SK-N-SH (cell line): ENCODE measurements around the gene FABP2. TPM values are rescaled to one million over a fixed set of nuclear protein-coding genes. Genes with fewer than 3 reads are reported as not detected.

Source experiments
- CTCF ChIA-PET: fragments of 300-600, 350-600 bp; formaldehyde crosslinking; extraction: SDS; loops from one replicate; lab custom pipeline; 2021; lab: Yijun Ruan, JAX
- POLR2A ChIA-PET: fragments of 350-600 bp; sonication (Branson Sonifier 250); formaldehyde crosslinking; extraction: SDS; loops from one replicate; lab custom pipeline; 2020; ENCODE audit warnings: antibody characterized with exemption, inconsistent platforms; lab: Yijun Ruan, JAX
- DNase-seq: peaks from one replicate; pipeline ENCODE4 v3.0.0; 2012
- H2AFZ ChIP-seq: fragments of 200-600 bp; sonication (generic); 2 replicates; pipeline ENCODE4 v1.8.1; 2016; ENCODE audit warnings: antibody characterized with exemption, mild to moderate bottlenecking, low read depth
- H3F3A ChIP-seq: fragments of 200-600 bp; sonication (generic); replicated peaks from 2 replicates; pipeline ENCODE3; 2016; ENCODE audit warnings: antibody characterized with exemption, mild to moderate bottlenecking; ENCODE audit not compliant: insufficient read depth
- H3K27ac ChIP-seq, 2 experiments: fragments of 200-500 bp in 1 of 2; fragments of 200-600 bp in 1 of 2; sonication (Bioruptor generic) in 1 of 2; sonication (generic), shearing (Covaris generic) in 1 of 2; 2 replicates each; pipeline versions ENCODE4 v1.5.1 to v1.6.1; 2014 to 2016; ENCODE audit warnings: low read depth in 2 of 2, inconsistent platforms in 1 of 2, low read length in 1 of 2, mild to moderate bottlenecking in 1 of 2, mixed read lengths in 1 of 2
- H3K27me3 ChIP-seq: fragments of 200-600 bp; sonication (generic), shearing (Covaris generic); 2 replicates; pipeline ENCODE4 v1.6.1; 2016; ENCODE audit warnings: mixed run types; ENCODE audit not compliant: insufficient read depth
- H3K36me3 ChIP-seq, 2 experiments: fragments of 200-500 bp in 1 of 2; fragments of 200-600 bp in 1 of 2; sonication (Bioruptor generic) in 1 of 2; sonication (generic) in 1 of 2; replicated peaks in 1 of 2; 2 replicates each; pipeline versions ENCODE3 to v1.5.1; 2014 to 2016; ENCODE audit warnings: low read length in 1 of 2, mild to moderate bottlenecking in 1 of 2; ENCODE audit not compliant: insufficient read depth in 2 of 2, control insufficient read depth in 1 of 2
- H3K4me1 ChIP-seq, 2 experiments: fragments of 200-500 bp in 1 of 2; fragments of 200-600 bp in 1 of 2; sonication (Bioruptor generic) in 1 of 2; sonication (generic), shearing (Covaris generic) in 1 of 2; 2 replicates each; pipeline versions ENCODE4 v1.5.1 to v1.6.1; 2014 to 2016; ENCODE audit warnings: low read depth in 1 of 2, low read length in 1 of 2, mixed run types in 1 of 2; ENCODE audit not compliant: insufficient read depth in 2 of 2, control insufficient read depth in 1 of 2
- H3K4me2 ChIP-seq: fragments of 200-600 bp; sonication (generic), shearing (Covaris generic); 2 replicates; pipeline ENCODE4 v1.6.1; 2017; ENCODE audit warnings: mixed run types
- H3K4me3 ChIP-seq, 2 experiments: fragments of 200-500 bp in 1 of 2; fragments of 200-600 bp in 1 of 2; sonication (Bioruptor generic) in 1 of 2; sonication (generic), shearing (Covaris generic) in 1 of 2; 2 replicates each; pipeline versions ENCODE4 v1.5.1 to v1.8.1; 2014 to 2016; ENCODE audit warnings: low read depth in 2 of 2, inconsistent platforms in 1 of 2, low read length in 1 of 2, mild to moderate bottlenecking in 1 of 2, mixed read lengths in 1 of 2, moderate library complexity in 1 of 2
- H3K79me2 ChIP-seq: fragments of 200-600 bp; sonication (generic); 2 replicates; pipeline ENCODE4 v1.8.1; 2017; ENCODE audit warnings: mild to moderate bottlenecking; ENCODE audit not compliant: insufficient read depth
- H3K9ac ChIP-seq: fragments of 200-600 bp; sonication (generic); 2 replicates; pipeline ENCODE4 v1.6.1; 2017; ENCODE audit warnings: mixed run types
- H3K9me2 ChIP-seq: fragments of 200-600 bp; sonication (generic); 2 replicates; pipeline ENCODE4 v1.6.1; 2017; ENCODE audit warnings: mixed run types
- H3K9me3 ChIP-seq: fragments of 200-600 bp; sonication (generic); 2 replicates; pipeline ENCODE4 v1.6.1; 2017; ENCODE audit warnings: mixed run types, mild to moderate bottlenecking, moderate library complexity
- H4K20me1 ChIP-seq: fragments of 200-600 bp; sonication (generic); 2 replicates; pipeline ENCODE4 v1.6.1; 2017; ENCODE audit warnings: mild to moderate bottlenecking, mixed run types; ENCODE audit not compliant: insufficient read depth
- CHD2 ChIP-seq: fragments of 150-350 bp; IDR thresholded peaks from 2 replicates; pipeline ENCODE4 v1.6.1; 2018; ENCODE audit warnings: low read length; ENCODE audit not compliant: partially characterized antibody
- EP300 ChIP-seq, 2 experiments: IDR thresholded peaks; 2 replicates each; pipeline versions ENCODE4 v1.4.0 to v1.6.1; 2012; ENCODE audit warnings: borderline replicate concordance in 1 of 2, low read depth in 1 of 2, low read length in 1 of 2
- FOXM1 ChIP-seq: IDR thresholded peaks from 2 replicates; pipeline ENCODE4 v1.4.0; 2012; ENCODE audit warnings: low read depth, mild to moderate bottlenecking
- GATA2 ChIP-seq: sonication (generic); formaldehyde crosslinking; IDR thresholded peaks from 2 replicates; pipeline ENCODE4 v1.5.0; 2020; ENCODE audit warnings: mild to moderate bottlenecking, missing genetic modification reagents
- JUND ChIP-seq: IDR thresholded peaks from 2 replicates; pipeline ENCODE4 v1.4.0; 2012
- MEF2A ChIP-seq: IDR thresholded peaks from 2 replicates; pipeline ENCODE4 v1.4.0; 2012; ENCODE audit warnings: low read depth, borderline replicate concordance
- MXI1 ChIP-seq: IDR thresholded peaks from 2 replicates; pipeline ENCODE4 v1.6.1; 2012; ENCODE audit warnings: mild to moderate bottlenecking, low read depth, low read length, improper control_type of control experiment
- NFIC ChIP-seq: IDR thresholded peaks from 2 replicates; pipeline ENCODE4 v1.4.0; 2012; ENCODE audit warnings: borderline replicate concordance
- NRF1 ChIP-seq: IDR thresholded peaks from 2 replicates; pipeline ENCODE4 v1.6.1; 2012; ENCODE audit warnings: low read depth, mild to moderate bottlenecking, low read length
- POLR2AphosphoS5 ChIP-seq: IDR thresholded peaks from 2 replicates; pipeline ENCODE4 v1.6.1; 2012; ENCODE audit warnings: low read depth, low read length
- RFX5 ChIP-seq: IDR thresholded peaks from 2 replicates; pipeline ENCODE4 v1.6.1; 2012; ENCODE audit warnings: mild to moderate bottlenecking, improper control_type of control experiment, low read length
- TAF1 ChIP-seq: IDR thresholded peaks from 2 replicates; pipeline ENCODE4 v1.6.1; 2012; ENCODE audit warnings: low read depth, mild to moderate bottlenecking, low read length, moderate library complexity, borderline replicate concordance
- YY1 ChIP-seq: IDR thresholded peaks from 2 replicates; pipeline ENCODE4 v1.4.0; 2012; ENCODE audit warnings: low read depth, mild to moderate bottlenecking
- WGBS: methylation state at CpG from one replicate; pipeline ENCODE4 v1.1.6; 2017; ENCODE audit warnings: low lambda C conversion rate; 5-methylcytosine and 5-hydroxymethylcytosine counted together
- polyA plus RNA-seq, 3 experiments: library from polyadenylated mRNA; depleted of rRNA; stranded (reverse); fragments of >200 nt; gene quantifications; 2 replicates each; pipeline ENCODE4 v1.2.3, GENCODE V29; 2012
- TF ChIP-seq, protein P1 (sequence below): fragments of 200-600 bp; sonication (generic); IDR thresholded peaks from 2 replicates; pipeline ENCODE4 v1.6.1; 2017; ENCODE audit warnings: antibody characterized with exemption, mild to moderate bottlenecking, moderate library complexity
- TF ChIP-seq, protein P2 (sequence below): IDR thresholded peaks from 2 replicates; pipeline ENCODE4 v1.4.0; 2012; ENCODE audit warnings: low read depth, borderline replicate concordance
- TF ChIP-seq, protein P3 (sequence below): IDR thresholded peaks from 2 replicates; pipeline ENCODE4 v1.4.0; 2012; ENCODE audit warnings: low read depth
- TF ChIP-seq, protein P4 (sequence below): IDR thresholded peaks from 2 replicates; pipeline ENCODE4 v1.4.0; 2012; ENCODE audit warnings: low read depth, borderline replicate concordance

The FABP2 gene
- polyA plus RNA-seq, 1 of the 3 experiments (the other 2 are of a cell fraction) = not detected

DNA sequence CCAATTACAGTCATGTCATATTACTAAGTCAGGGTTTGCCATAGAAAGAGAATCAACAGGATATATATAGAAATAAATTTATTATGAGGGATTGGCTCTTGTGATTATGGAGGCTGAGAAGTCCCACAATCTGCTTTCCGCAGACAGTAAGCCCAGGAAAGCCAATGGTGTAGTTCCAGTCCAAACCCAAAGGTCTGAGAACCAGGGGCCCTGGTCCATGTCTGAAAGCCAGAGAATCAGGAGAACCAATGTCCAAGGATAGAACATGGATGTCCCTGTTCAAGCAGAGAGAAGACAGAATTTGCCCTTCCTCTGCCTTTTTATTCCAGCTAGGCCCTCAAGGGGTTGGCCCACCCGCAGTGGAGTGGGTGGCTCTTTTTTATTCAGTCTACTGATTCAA, 25.6 kb downstream of the FABP2 start:
- Histone ChIP-seq H3K9me3 (no peaks in the 10 kb centered on the region), H4K20me1 (no peaks in the 10 kb centered on the region), H3K9me2 (no peaks in the 10 kb centered on the region), H3K27ac (no peak overlapping the region), H3K79me2 (peaks cover 38% of the 10 kb centered on the region), H2AFZ (no peak overlapping the region), H3F3A (peaks cover 21% of the 10 kb centered on the region), H3K4me3 (no peak overlapping the region), H3K4me1 (peaks cover 0 to 7% of the 10 kb centered on the region in 2 experiments; a peak in 2 of 4 replicates), H3K27me3 (no peaks in the 10 kb centered on the region), H3K36me3 (peaks cover 51 to 59% of the 10 kb centered on the region in 2 experiments), H3K4me2 (no peak overlapping the region), H3K9ac (no peak overlapping the region)
- ChIA-PET CTCF (no interaction called here), POLR2A (no interaction called here)
- 96% methylated on average over 2 of the region's 2 CpGs for WGBS
- no peak for DNase-seq
- no peak for TF ChIP-seq MXI1

DNA sequence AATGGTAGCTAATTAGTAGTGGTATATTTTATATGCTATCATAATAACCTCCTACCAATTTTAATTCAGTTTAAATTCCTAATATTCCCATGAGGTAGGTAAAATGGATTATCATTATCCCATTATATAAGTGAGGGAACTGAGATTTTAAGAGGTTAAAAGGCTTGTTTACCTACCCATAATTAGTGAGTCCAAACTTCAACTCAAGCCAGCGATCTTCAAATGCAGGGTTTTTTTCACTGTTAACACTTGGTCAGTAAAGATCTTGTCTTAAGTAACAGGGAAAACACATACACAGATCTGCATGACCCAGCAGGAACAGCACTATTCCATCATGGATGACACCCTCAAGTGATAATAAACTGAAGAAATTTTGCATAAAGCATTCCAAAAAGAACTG, 31.3 kb downstream of the FABP2 start:
- no peaks in the 10 kb centered on the region for H3K27me3 ChIP-seq
- POLR2A ChIA-PET = interaction anchor here (1.0 kb wide), 1 partner anchor 9 kb away, joined by 3 read pairs; no protein-coding TSS in a partner anchor
- TF ChIP-seq, protein P1, sequence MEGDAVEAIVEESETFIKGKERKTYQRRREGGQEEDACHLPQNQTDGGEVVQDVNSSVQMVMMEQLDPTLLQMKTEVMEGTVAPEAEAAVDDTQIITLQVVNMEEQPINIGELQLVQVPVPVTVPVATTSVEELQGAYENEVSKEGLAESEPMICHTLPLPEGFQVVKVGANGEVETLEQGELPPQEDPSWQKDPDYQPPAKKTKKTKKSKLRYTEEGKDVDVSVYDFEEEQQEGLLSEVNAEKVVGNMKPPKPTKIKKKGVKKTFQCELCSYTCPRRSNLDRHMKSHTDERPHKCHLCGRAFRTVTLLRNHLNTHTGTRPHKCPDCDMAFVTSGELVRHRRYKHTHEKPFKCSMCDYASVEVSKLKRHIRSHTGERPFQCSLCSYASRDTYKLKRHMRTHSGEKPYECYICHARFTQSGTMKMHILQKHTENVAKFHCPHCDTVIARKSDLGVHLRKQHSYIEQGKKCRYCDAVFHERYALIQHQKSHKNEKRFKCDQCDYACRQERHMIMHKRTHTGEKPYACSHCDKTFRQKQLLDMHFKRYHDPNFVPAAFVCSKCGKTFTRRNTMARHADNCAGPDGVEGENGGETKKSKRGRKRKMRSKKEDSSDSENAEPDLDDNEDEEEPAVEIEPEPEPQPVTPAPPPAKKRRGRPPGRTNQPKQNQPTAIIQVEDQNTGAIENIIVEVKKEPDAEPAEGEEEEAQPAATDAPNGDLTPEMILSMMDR = no peak
- TF ChIP-seq EP300 (IDR thresholded peaks at IDR 0.05; ENCODE audit: borderline replicate concordance in 1 of 2, low read depth in 1 of 2, low read length in 1 of 2) = no peak
- no peak for TF ChIP-seq TAF1
- H4K20me1 ChIP-seq = no peaks in the 10 kb centered on the region
- no peak overlapping the region for H2AFZ ChIP-seq
- no peaks in the 10 kb centered on the region for H3K79me2 ChIP-seq
- H3K9ac ChIP-seq = no peak overlapping the region
- CTCF ChIA-PET = interaction anchor here (1.2 to 6.2 kb wide), 3 partner anchors 243 to 310 kb away, joined by 3 to 36 read pairs (median 9); no protein-coding TSS in a partner anchor
- H3K9me2 ChIP-seq = no peaks in the 10 kb centered on the region
- no peaks in the 10 kb centered on the region for H3K9me3 ChIP-seq
- no peaks in the 10 kb centered on the region; a peak in 2 of 4 replicates for H3K4me1 ChIP-seq
- no peak overlapping the region for H3K4me2 ChIP-seq
- peaks cover 16% of the 10 kb centered on the region for H3F3A ChIP-seq
- no peak overlapping the region for H3K27ac ChIP-seq
- H3K4me3 ChIP-seq = no peak overlapping the region
- WGBS = 100% methylated on average over 1 of the region's 1 CpG
- H3K36me3 ChIP-seq = peaks cover 26 to 44% of the 10 kb centered on the region in 2 experiments
- DNase-seq = no peak

DNA sequence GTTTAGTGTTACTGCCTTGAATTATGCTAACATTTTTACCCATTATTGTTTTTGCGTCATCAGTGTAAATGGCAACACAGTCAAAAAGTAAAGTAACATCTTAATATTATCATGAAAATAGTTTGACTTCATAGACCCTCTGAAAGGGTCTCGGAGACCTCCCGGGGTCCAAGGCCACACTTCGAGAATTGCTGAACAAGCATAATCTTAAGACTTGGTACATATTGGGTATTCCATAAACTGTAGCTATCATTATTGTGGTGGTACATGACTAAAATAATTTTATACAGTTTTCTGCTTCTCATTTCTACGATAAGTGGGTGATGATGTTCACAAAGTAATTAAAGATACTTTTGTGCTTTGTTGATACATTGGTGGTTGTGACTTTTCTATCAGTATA, 32.6 kb downstream of the FABP2 start:
- no peak for DNase-seq
- Histone ChIP-seq H3K4me1 (no peaks in the 10 kb centered on the region; a peak in 2 of 4 replicates), H3K79me2 (no peaks in the 10 kb centered on the region), H3K4me3 (no peak overlapping the region), H3K27me3 (no peaks in the 10 kb centered on the region), H3K4me2 (no peak overlapping the region), H3K9me3 (no peaks in the 10 kb centered on the region), H3F3A (peaks cover 4% of the 10 kb centered on the region), H3K36me3 (peaks cover 15 to 35% of the 10 kb centered on the region in 2 experiments), H3K9me2 (no peaks in the 10 kb centered on the region), H3K9ac (no peak overlapping the region), H2AFZ (no peak overlapping the region), H4K20me1 (no peaks in the 10 kb centered on the region), H3K27ac (no peak overlapping the region)
- ChIA-PET POLR2A (interaction anchor here (1.0 kb wide), 1 partner anchor 10 kb away, joined by 3 read pairs; no protein-coding TSS in a partner anchor), CTCF (interaction anchor here (1.2 to 6.2 kb wide), 4 partner anchors 242 to 314 kb away, joined by 3 to 36 read pairs (median 6); no protein-coding TSS in a partner anchor)
- WGBS = 98% methylated on average over 5 of the region's 5 CpGs
- TF ChIP-seq, protein P2, sequence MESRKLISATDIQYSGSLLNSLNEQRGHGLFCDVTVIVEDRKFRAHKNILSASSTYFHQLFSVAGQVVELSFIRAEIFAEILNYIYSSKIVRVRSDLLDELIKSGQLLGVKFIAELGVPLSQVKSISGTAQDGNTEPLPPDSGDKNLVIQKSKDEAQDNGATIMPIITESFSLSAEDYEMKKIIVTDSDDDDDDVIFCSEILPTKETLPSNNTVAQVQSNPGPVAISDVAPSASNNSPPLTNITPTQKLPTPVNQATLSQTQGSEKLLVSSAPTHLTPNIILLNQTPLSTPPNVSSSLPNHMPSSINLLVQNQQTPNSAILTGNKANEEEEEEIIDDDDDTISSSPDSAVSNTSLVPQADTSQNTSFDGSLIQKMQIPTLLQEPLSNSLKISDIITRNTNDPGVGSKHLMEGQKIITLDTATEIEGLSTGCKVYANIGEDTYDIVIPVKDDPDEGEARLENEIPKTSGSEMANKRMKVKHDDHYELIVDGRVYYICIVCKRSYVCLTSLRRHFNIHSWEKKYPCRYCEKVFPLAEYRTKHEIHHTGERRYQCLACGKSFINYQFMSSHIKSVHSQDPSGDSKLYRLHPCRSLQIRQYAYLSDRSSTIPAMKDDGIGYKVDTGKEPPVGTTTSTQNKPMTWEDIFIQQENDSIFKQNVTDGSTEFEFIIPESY = no peak
- TF ChIP-seq POLR2AphosphoS5 (no peak), RFX5 (no peak), GATA2 (CRISPR knock-in tag) (no peak), YY1 (no peak), CHD2 (no peak), NFIC (no peak), EP300 (IDR thresholded peaks at IDR 0.05; ENCODE audit: borderline replicate concordance in 1 of 2, low read depth in 1 of 2, low read length in 1 of 2) (no peak), FOXM1 (no peak), NRF1 (no peak), MEF2A (no peak), JUND (no peak)
- TF ChIP-seq, protein P3, sequence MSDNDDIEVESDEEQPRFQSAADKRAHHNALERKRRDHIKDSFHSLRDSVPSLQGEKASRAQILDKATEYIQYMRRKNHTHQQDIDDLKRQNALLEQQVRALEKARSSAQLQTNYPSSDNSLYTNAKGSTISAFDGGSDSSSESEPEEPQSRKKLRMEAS = no peak
- TF ChIP-seq, protein P4, sequence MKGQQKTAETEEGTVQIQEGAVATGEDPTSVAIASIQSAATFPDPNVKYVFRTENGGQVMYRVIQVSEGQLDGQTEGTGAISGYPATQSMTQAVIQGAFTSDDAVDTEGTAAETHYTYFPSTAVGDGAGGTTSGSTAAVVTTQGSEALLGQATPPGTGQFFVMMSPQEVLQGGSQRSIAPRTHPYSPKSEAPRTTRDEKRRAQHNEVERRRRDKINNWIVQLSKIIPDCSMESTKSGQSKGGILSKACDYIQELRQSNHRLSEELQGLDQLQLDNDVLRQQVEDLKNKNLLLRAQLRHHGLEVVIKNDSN = no peak
